Activated CD8-positive, alpha-beta T cell treated with anti-CD3 and anti-CD28 coated beads, Interleukin-2, amount 10 ng/mL, durations not matched to agents 7 days and 5 days (primary cell): ENCODE data around the gene SMOC2. TPM values are rescaled to one million over a fixed set of nuclear protein-coding genes. Genes with fewer than 3 reads are reported as not detected.

Experiments
- ATAC-seq: fragments of 150-1000 bp; cut with Tn5 transposase; one replicate; pipeline ENCODE4 v1.10.0; 2021; ENCODE audit warnings: moderate library complexity
- CTCF ChIA-PET: fragments of 350-600 bp; sonication (Branson Sonifier 250); formaldehyde crosslinking; loops from one replicate; lab custom pipeline; 2021; ENCODE audit warnings: antibody characterized with exemption; lab: Charles Lee
- POLR2A ChIA-PET: fragments of 350-600 bp; sonication (Branson Sonifier 250); formaldehyde crosslinking; loops from one replicate; lab custom pipeline; 2021; ENCODE audit warnings: antibody characterized with exemption; lab: Charles Lee
- DNase-seq: peaks from one replicate; pipeline ENCODE4 v3.0.0-alpha.2; 2020
- H3K27ac Mint-ChIP-seq: one replicate; pipeline ENCODE4 v1.8.0; 2021; ENCODE audit warnings: mild to moderate bottlenecking, mixed read lengths
- H3K27me3 Mint-ChIP-seq: one replicate; pipeline ENCODE4 v1.8.0; 2021; ENCODE audit warnings: low read depth, mixed read lengths
- H3K36me3 Mint-ChIP-seq: one replicate; pipeline ENCODE4 v1.8.0; 2021; ENCODE audit warnings: low read depth, mixed read lengths
- H3K4me1 Mint-ChIP-seq: one replicate; pipeline ENCODE4 v1.8.0; 2021; ENCODE audit warnings: low read depth, mixed read lengths
- H3K4me3 Mint-ChIP-seq: one replicate; pipeline ENCODE4 v1.8.0; 2021; ENCODE audit warnings: mild to moderate bottlenecking, mixed read lengths
- H3K9me3 Mint-ChIP-seq: one replicate; pipeline ENCODE4 v1.8.0; 2022; ENCODE audit warnings: mixed read lengths; ENCODE audit not compliant: insufficient read depth
- total RNA-seq, 2 experiments: library from RNA; stranded (reverse); gene quantifications; one replicate each; pipeline ENCODE4 v1.2.3, GENCODE V29; 2021

SMOC2 gene
- total RNA-seq, 2 experiments from 2014 or later: not detected

- POLR2A ChIA-PET: no interaction called here
- CTCF ChIA-PET: no interaction called here
- ATAC-seq (no peak), DNase-seq (no peak)
- Mint-ChIP-seq H3K27ac (no peak overlapping the region), H3K27me3 (no peaks in the 10 kb centered on the region), H3K36me3 (no peaks in the 10 kb centered on the region), H3K4me1 (no peaks in the 10 kb centered on the region), H3K9me3 (no peaks in the 10 kb centered on the region), H3K4me3 (no peak overlapping the region)
Observed at GRCh38 chr6:168712993-168713392, 272.0 kb downstream of the SMOC2 start.

- POLR2A ChIA-PET: no interaction called here
- no peak overlapping the region for H3K4me3 Mint-ChIP-seq
- ATAC-seq (no peak), DNase-seq (no peak)
- H3K9me3 Mint-ChIP-seq: no peaks in the 10 kb centered on the region
- CTCF ChIA-PET: no interaction called here
- H3K4me1 Mint-ChIP-seq: no peaks in the 10 kb centered on the region
- H3K27me3 Mint-ChIP-seq: no peaks in the 10 kb centered on the region
- H3K36me3 Mint-ChIP-seq: no peaks in the 10 kb centered on the region
- H3K27ac Mint-ChIP-seq: no peak overlapping the region
Observed at GRCh38 chr6:168713839-168714238, 272.9 kb downstream of the SMOC2 start.

GRCh38 chr6:168714547-168715260 is 273.7 kb downstream of the SMOC2 start:
- Mint-ChIP-seq H3K27me3 (no peaks in the 10 kb centered on the region), H3K9me3 (no peaks in the 10 kb centered on the region), H3K4me3 (no peak overlapping the region), H3K27ac (no peak overlapping the region), H3K36me3 (no peaks in the 10 kb centered on the region), H3K4me1 (no peaks in the 10 kb centered on the region)
- POLR2A ChIA-PET: no interaction called here
- DNase-seq: no peak
- no peak for ATAC-seq
- CTCF ChIA-PET: no interaction called here

- DNase-seq: no peak
- H3K4me1 Mint-ChIP-seq: no peaks in the 10 kb centered on the region
- CTCF ChIA-PET: no interaction called here
- no peaks in the 10 kb centered on the region for H3K36me3 Mint-ChIP-seq
- no peaks in the 10 kb centered on the region for H3K27me3 Mint-ChIP-seq
- POLR2A ChIA-PET: no interaction called here
- no peak for ATAC-seq
- H3K27ac Mint-ChIP-seq: no peak overlapping the region
- H3K9me3 Mint-ChIP-seq: no peaks in the 10 kb centered on the region
- H3K4me3 Mint-ChIP-seq: no peak overlapping the region
Observed at GRCh38 chr6:168715643-168716481, 274.9 kb downstream of the SMOC2 start.

GRCh38 chr6:168716581-168716980 is 275.6 kb downstream of the SMOC2 start:
- Mint-ChIP-seq H3K27me3 (no peaks in the 10 kb centered on the region), H3K27ac (no peak overlapping the region), H3K9me3 (no peaks in the 10 kb centered on the region), H3K4me1 (no peaks in the 10 kb centered on the region), H3K4me3 (no peak overlapping the region), H3K36me3 (no peaks in the 10 kb centered on the region)
- DNase-seq (no peak), ATAC-seq (no peak)
- ChIA-PET POLR2A (no interaction called here), CTCF (no interaction called here)

- no peaks in the 10 kb centered on the region for H3K27me3 Mint-ChIP-seq
- DNase-seq (no peak), ATAC-seq (no peak)
- CTCF ChIA-PET: no interaction called here
- POLR2A ChIA-PET: no interaction called here
- H3K27ac Mint-ChIP-seq: no peak overlapping the region
- no peaks in the 10 kb centered on the region for H3K9me3 Mint-ChIP-seq
- no peaks in the 10 kb centered on the region for H3K36me3 Mint-ChIP-seq
- no peak overlapping the region for H3K4me3 Mint-ChIP-seq
- no peaks in the 10 kb centered on the region for H3K4me1 Mint-ChIP-seq
Observed at GRCh38 chr6:168717491-168717890, 276.5 kb downstream of the SMOC2 start.

Other genes starting within 250 kb of the SMOC2 start
- not detected for gene DACT2, start 121.4 kb upstream of the SMOC2 start, total RNA-seq